ENCODE measurements around the gene MCF2L.

DNA sequence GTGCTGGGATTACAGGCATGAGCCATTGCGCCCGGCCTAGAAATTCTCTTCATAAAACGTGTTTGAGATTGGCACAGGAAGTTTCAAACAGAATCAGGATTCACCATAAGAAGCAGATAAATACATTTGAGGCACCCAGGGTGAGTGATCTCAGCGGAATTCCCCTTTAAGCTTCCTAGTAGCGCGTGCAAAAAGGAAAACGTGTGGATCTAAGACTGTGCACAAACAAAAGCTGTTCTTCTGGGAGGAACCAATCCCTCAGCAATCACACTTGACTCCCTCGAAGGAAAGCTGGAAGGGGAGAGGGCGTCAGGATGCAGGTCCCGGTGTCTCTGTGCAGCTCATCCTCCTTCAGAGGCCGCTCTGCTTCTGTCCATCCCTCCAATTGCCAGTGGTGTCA, 15.5 kb downstream of the MCF2L start:
- TF ChIP-seq, protein P1, sequence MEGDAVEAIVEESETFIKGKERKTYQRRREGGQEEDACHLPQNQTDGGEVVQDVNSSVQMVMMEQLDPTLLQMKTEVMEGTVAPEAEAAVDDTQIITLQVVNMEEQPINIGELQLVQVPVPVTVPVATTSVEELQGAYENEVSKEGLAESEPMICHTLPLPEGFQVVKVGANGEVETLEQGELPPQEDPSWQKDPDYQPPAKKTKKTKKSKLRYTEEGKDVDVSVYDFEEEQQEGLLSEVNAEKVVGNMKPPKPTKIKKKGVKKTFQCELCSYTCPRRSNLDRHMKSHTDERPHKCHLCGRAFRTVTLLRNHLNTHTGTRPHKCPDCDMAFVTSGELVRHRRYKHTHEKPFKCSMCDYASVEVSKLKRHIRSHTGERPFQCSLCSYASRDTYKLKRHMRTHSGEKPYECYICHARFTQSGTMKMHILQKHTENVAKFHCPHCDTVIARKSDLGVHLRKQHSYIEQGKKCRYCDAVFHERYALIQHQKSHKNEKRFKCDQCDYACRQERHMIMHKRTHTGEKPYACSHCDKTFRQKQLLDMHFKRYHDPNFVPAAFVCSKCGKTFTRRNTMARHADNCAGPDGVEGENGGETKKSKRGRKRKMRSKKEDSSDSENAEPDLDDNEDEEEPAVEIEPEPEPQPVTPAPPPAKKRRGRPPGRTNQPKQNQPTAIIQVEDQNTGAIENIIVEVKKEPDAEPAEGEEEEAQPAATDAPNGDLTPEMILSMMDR (IDR thresholded peaks at IDR 0.05), result no peak
- no peak for TF ChIP-seq EZH2 (IDR thresholded peaks at IDR 0.05)
